HG03521 (cell line): ENCODE results near the gene NEO1.

Source experiments
- ATAC-seq: cut with Tn5 transposase; IDR thresholded peaks from one replicate; pipeline ENCODE4 v1.9.1; 2021; ENCODE audit warnings: mild to moderate bottlenecking, moderate library complexity; ENCODE audit not compliant: unreplicated experiment

Gene NEO1

DNA sequence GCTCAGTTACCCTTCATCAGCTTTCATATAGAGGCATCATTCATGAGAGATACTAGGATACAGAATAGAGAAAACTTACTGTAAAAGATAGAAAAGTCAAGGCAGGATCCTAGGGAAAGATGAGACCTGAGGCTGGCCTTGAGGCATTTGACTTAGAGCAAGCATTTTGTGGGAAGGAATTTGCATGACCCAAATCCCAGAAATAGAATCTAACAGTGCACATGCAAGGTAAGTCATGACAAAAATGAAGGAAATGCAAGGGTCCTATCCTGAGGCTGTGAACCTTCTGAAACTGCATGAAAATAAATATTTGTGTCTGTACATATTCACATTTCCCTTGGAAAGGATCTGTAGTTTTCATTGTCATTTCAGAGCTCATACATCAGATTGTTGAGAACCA lies 194.2 kb downstream of the NEO1 start:
- ATAC-seq, result no peak

DNA sequence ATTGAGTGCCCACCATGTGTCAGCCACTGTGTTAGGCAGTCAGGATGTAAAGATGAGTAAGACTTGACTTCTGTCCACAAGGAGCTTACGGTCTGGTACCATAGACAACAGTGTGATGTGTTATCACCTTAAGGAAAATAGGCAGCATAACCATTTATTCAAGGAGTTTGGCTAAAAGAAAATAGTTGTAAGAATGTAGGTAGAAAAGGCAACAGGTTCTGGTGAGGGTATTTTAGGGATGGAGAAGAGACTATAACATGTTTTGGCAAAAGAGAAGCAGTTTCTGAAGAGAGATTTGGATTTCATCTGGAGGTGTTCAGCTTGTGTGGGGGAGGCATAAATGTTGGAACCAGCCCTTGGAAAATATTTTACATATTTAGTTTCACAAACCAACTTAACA lies 194.6 kb downstream of the NEO1 start:
- no peak for ATAC-seq

DNA sequence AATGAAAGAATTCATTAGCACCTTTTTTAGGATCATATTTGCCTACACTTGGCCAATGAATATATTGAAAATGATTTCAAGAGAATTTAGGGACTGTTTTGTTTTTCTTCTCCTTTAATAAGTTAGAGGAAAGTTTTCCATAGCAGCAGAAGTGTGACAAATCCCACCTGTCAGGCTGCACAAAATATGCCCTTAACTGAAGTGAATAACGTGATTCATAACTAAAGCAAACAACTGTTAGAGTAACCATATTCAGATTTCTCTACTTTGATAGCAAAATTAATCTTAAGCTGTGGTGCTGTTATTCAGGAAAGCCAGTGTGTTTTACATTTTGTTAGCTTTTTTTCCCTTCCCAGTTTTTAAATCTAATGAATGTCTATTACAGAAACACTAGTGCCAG lies 195.1 kb downstream of the NEO1 start:
- no peak for ATAC-seq

DNA sequence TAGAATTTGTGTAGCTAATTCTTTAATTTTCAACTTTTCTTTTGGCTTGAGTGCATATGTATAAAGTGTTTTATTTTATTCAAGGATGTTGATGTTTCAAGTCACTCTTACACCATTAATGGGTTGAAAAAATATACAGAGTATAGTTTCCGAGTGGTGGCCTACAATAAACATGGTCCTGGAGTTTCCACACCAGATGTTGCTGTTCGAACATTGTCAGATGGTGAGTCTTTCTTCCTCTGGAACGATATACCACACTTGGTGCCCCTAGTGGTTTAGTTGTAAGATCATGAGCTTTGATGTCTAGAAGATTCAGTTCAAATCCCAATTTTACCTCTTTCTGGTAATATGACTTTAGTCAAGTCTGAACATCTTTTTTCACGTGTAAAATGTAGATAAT lies 197.2 kb downstream of the NEO1 start:
- ATAC-seq, result no peak

DNA sequence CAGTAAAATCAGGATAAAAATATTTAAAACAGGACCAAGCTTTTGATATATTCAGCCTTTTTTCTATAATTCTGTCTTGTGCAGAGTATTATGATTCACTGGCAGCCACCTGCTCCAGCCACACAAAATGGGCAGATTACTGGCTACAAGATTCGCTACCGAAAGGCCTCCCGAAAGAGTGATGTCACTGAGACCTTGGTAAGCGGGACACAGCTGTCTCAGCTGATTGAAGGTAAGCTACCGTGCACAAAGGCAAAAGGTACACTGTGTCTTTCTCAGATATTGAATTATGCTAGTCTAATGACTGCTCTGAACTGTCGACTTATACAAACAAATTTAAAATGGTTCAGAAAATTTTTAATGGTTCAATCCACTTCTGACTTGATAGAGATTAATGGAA lies 202.3 kb downstream of the NEO1 start:
- ATAC-seq, result no peak

DNA sequence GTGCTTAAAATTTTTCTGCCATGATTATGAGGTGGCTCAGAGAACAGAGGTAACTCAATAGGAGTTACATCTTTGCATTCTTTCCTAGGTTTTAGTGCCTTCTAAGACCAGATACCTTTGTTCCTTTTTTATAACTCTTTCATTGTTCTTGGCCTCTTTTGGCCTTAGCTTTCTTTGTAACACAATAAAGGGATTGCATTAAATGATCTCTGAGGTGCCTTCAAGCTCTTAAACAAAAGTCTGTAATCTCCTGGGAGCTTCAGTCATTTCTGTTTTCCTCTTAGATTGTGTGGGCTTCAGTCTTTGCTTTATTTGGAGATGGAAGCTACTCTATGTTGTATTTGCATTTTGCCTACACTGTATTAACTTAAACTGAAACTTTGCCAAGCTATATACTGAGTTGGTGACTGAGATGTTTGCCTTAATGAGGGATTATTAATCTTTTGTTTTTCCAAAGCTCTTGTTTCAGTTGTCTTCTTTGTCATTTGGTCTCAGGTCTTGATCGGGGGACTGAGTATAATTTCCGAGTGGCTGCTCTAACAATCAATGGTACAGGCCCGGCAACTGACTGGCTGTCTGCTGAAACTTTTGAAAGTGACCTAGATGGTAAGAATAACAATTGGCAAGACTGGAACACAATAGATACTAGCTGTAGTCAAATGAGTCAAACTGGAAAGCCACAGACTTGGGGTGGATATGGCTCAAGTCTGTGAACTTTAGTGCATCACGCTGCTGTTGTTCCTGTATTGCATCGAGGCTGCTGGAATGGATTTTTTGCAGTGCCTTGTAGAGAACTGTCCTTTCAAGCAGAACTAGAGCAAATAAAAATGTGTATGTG lies 206.2 kb downstream of the NEO1 start:
- no peak for ATAC-seq

DNA sequence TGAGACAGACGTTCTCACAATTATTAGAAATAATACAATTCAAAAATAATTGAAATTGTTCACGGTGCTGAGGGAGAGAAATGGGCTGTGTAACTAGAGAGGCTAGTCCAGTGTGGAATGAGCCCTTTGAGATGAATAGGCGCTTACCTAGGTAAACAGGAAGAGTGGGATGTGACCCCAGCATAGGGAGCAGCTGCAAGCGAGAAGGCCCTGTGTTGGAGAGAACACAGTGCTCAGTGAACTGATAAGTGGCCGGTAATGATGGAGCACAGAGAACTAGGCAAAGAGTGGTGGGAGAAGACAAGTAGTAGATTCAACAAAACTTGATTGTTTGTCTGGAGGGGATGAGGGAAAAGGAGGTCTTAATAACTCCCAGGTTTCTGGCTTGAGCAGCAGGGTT lies 212.6 kb downstream of the NEO1 start:
- ATAC-seq, result no peak

DNA sequence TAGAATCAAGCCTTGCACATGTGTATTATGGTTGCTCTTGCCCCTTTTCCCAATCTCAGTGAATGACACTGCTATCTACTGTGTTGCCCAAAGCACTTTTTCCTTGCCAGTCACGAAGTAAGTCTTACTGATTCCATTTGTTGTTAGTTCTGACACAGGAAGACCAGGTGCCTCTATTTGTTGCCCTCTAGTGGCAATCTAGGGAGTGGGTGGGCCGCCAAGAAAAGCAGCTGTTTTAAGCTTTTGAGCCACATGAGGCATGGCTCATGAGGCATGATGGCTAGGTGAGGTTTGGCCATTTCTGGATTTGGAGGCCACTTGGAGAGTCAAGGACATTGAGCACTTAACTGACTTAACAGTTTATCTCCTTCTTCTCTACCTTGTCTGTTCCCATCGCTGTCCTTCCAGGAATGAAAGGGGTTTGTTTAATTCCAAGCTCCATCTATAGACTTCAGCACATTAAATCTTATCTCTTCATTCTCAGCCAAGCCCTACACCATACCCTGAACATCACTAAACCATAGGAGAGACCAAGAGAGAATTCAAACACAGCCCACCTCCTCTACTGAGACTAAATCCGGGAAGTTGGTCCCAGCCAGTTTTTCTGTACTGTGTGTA lies 213.4 kb downstream of the NEO1 start:
- no peak for ATAC-seq

DNA sequence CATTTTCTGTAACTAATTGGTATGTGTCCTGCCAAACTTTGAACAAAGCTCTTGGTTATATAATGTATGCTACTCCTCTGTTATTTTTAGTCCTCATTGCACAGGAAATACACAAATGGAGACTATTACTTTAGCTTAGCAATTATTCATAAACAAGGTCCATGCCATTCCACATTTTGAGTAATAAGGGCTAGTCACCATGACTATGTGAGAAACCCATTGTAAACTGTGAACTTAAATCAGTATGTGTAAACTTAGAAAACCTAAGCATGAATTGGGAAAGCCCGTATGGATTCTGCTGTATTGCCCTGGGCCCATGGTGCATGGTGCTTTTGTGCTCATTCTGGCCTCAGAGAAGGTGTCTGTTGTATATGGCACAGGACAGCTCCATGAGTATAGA lies 216.2 kb downstream of the NEO1 start:
- no peak for ATAC-seq

DNA sequence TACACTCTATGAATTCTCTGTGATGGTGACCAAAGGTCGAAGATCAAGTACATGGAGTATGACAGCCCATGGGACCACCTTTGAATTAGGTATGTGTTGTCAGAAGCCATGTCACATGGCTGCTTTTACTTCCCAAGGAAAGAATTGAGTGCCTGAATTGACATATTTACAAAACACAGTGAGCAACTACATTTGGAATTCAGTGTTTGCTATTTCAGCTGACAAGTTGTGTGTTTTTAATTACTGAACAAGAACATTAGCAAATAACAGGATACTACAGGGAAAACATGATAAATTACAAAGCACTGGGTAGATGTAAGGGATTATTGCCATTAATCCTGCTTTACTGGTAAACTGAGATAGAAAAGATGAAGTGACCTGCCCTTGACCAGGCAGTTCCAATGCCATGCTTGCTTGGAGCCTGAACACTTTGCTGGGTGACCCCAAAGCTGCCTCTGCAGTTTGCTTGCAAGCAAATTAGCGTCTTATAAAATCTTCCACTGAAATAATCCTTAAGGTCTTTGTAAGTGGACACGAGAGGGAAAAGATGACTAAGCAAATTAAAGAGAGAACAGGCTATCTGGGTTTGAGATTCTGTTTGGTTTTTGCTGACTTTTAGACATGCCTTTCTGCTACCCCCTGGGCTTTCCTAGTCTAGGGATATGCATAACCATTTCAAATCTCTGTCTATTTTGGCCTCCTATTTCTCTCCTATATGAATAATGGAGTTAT lies 218.3 kb downstream of the NEO1 start:
- ATAC-seq, result no peak

DNA sequence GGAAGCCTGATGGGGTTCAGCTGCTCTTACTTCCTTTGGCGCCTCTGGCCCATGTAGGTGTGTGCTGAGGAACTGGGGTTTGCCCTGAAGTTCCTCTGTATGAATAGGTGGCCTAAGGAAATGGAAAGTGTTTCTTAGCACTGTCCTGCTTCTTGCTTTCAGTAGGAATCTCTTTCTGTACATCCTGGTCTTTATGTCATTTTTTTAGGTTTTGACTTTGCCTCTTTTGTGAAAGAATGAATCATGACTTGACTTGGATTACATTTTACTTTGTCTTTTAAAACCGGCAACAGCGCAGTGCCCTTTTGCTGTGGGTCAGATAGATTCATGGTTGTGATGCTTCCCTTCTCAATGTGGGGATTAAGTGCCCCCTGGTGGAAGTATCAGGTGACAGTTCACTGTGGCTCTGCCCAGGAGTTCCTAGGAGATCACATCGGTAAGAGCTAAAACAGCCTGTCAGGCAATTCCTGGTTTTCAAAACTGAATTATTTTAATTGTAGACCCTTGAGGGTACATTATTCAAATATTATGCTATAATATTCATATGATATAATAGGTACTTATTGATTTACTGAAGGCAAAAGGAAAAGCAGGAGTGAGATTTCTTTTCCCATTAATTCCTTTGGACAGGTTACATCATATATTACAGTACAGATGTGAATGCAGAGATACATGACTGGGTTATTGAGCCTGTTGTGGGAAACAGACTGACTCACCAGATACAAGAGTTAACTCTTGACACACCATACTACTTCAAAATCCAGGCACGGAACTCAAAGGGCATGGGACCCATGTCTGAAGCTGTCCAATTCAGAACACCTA lies 221.1 kb downstream of the NEO1 start:
- ATAC-seq, result no peak

DNA sequence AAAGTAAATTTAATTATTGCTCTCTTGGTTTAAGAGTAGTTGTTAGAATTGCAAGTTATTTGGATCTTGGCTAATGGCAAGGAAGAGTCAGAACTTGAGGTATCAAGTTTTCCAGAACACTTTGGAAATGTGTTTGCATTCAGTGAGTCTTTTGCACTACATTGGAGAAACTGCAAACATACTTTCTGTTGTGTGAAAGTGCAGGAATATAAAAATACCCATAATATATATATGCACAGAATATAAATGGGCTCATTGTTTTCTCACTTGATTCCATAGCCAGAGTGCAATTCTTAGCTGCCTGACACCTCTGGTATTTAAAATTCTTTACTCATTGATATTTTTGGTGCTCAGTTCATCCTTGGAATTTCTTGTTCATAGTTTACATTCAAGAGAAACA lies 223.6 kb downstream of the NEO1 start:
- no peak for ATAC-seq

DNA sequence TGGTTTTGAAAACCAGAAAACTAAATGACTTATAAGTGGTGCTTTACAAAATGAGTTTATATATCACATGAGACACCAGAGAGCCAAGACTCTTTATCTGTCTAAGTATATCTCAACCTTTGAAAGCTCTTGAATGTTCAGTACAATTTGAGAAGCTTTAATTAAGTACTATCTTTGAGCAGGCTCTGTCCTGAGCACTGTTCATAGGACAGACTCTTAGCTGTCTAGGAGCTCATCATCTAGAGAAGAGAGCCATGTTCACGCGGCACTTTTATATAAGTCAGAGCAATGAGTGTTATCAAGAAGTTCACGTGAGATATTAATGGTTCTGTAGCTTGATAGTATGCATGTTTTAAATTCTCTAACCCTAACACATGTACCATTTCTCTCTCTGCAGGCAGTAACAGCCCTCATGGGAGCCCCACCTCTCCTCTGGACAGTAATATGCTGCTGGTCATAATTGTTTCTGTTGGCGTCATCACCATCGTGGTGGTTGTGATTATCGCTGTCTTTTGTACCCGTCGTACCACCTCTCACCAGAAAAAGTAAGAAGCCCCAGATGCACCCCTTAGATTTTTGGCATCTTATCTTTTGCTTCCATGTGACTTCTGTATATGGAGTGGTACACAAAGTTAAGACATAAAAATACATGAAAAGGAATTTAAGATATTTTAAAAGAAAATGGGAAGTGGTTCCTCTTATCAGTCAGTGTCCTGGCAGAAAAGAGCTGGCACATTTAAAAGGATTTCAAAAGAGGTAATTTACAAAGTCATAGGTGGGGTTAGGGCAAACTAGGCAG lies 230.5 kb downstream of the NEO1 start:
- no peak for ATAC-seq

DNA sequence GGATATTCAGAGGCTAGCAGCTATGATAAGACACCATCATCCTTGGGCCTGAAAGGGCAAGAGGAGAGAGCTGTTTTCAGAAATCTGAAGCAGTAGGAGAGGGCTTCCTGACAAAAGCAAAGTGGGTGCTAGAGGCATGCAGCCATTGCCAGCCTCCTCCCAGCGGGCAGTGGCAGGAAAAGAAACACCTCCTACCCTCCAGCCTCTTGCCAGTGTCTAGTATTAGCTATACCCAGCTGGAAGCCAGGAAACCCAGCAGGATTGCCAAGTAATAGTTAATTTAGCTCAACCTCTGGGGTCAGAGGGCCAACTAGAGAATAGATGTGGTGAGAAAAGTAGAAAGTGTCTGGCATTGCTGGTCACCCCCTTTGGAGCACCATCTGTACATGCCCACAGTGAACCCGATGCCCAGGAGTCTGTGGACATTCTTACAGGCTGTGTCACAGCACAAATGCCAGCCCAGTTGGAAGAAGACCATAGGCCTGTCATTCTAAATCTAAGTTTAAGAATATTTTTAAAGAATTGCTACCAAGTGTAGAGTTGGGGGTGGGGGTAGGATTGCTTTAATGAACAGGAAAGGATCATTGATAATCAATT lies 231.2 kb downstream of the NEO1 start:
- ATAC-seq, result no peak

DNA sequence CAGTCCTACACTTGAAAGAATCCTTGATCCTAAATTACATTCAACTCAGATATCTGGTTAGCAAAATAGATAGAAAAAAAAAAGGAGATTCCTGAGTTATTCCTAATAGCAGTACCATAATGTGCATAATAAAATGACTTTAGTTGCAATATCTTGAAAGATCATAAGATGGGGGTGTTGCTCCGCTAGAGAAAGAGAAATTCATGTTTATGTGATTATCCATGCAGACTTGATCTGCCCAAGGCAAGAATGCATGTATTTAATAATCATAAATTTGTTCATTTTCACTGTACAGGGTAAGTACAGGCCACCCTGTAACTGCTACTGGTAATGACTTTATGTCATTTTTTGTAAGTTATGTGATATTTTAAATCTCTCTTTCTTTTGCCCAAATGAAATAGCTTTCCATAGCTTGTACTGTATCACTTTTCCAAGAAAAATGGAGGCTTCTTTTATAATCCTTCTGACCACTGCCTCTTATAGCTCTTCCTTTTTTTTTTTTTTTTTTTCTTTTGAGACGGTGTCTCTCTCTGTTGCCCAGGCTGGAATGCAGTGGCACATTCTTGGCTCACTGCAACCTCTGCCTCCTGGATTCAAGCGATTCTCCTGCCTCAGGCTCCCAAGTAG lies 231.9 kb downstream of the NEO1 start:
- no peak for ATAC-seq

DNA sequence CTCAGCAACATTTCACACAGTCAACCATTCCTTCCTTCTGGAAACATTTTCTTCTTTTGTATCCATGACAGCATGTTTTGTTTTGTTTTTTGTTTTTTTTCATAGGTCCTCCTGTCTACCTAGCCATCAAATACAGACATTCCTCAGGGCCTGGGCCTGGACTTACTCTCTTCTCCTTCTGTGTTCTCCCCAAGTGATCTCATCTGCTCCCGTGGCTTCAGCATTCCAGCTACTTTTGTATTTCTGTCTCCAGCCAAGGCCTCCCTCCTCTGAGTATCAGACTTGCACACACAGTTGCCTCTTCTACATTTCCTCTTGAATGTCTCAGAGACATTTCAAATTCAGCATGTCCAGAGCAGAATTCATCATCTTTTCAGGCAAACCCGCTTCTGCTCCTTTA lies 234.0 kb downstream of the NEO1 start:
- no peak for ATAC-seq

DNA sequence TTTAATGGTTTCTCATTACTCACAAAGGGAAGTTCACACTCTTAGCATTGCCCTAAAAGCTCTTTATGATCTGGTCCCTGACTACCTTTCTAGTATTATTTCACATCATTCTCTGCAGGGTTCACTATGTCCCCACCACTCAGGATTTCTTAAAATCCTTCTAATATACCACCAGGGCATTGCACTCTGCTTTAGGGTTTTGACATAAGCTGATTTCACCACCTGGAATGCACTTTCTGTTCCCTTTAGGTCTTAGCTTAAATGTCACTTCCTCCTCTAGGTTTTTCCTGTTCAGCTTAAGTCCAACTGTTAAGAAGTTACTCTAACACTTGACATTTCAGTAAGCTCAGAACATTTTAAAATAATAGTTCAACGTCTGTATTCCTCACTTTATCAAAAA lies 234.8 kb downstream of the NEO1 start:
- ATAC-seq, result no peak

DNA sequence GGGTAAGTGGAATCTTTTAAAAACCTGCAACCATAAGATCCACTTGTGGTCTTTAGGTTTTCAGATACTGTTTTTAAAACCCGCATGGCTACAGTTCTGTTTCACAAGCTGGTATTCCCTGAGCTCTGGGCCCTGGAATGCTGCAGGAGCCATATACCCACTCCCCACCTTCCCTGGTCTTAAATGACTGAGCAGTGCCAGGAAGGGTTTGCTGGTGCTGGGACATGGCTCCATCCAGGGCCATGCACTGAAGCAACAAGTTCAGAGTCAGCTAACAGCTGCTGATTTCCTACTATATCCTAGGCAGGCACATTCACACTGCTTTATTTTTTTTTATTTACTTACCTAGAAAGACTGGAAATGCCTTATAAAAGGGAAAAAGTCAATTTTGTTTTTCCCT lies 239.2 kb downstream of the NEO1 start:
- ATAC-seq, result no peak

DNA sequence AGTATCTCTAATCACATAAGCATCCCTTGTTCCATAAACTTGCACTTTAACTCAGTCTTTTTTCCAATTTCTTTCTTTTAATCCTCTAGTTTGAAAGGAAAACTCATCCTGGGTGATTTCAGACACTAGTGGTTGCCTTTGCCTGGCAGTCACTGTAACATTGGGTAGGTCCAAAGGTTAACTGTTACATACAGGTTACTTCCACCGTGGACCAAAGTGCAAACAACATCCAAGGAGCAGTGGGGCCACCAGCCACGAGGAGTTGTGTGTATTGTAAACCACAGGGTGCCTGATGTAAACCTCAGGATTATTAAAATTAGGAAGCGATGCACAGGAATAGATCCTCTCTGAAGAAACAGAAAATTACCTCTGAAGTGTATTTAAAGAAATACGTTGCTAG lies 241.5 kb downstream of the NEO1 start:
- no peak for ATAC-seq
